OCI-LY7 (cell line): ENCODE results near the gene DENND1A. TPM values are rescaled to one million over a fixed set of nuclear protein-coding genes. Genes with fewer than 3 reads are reported as not detected.
A peak's percentile ranks its signal among the peaks of the same experiment; 100 is the strongest.

Experiments
- BruUV-seq: library from RNA; stranded (reverse); fragments of 400-500 nt; replicated peaks from 2 replicates; lab custom pipeline; 2021; lab: Mats Ljungman, UMichigan
- CTCF ChIA-PET: fragments of 300-600 bp; sonication (Branson Sonifier 250); formaldehyde crosslinking; loops from one replicate; lab custom pipeline; 2022; ENCODE audit warnings: antibody characterized with exemption; ENCODE audit not compliant: unreplicated experiment; lab: Charles Lee
- POLR2A ChIA-PET: fragments of 300-600 bp; sonication (Branson Sonifier 250); formaldehyde crosslinking; loops from one replicate; lab custom pipeline; 2022; ENCODE audit warnings: antibody characterized with exemption; lab: Charles Lee
- DNase-seq: peaks from one replicate; pipeline ENCODE4 v3.0.0-alpha.2; 2015; ENCODE audit warnings: low spot score
- H2AFZ ChIP-seq: fragments of 200-600 bp; sonication (generic), shearing (Covaris generic); 2 replicates; pipeline ENCODE4 v1.6.1; 2014; ENCODE audit warnings: mild to moderate bottlenecking, antibody characterized with exemption, low read length, moderate library complexity
- H3K27ac ChIP-seq: fragments of 200-600 bp; sonication (generic); 2 replicates; pipeline ENCODE4 v1.5.1; 2014; ENCODE audit warnings: mixed run types, low read depth, mild to moderate bottlenecking, moderate library complexity, low read length, inconsistent platforms; ENCODE audit not compliant: poor library complexity, severe bottlenecking
- H3K36me3 ChIP-seq: fragments of 200-600 bp; sonication (generic); 2 replicates; pipeline ENCODE4 v1.6.1; 2014; ENCODE audit warnings: mild to moderate bottlenecking, antibody characterized with exemption, low read length, moderate library complexity, mixed read lengths; ENCODE audit not compliant: insufficient read depth
- H3K4me1 ChIP-seq: fragments of 200-600 bp; sonication (generic); 2 replicates; pipeline ENCODE4 v1.5.1; 2014; ENCODE audit warnings: mild to moderate bottlenecking, low read length; ENCODE audit not compliant: insufficient read depth, poor library complexity, severe bottlenecking
- H3K4me2 ChIP-seq: fragments of 200-600 bp; sonication (generic); 2 replicates; pipeline ENCODE4 v1.6.1; 2014; ENCODE audit warnings: mild to moderate bottlenecking, low read length
- H3K4me3 ChIP-seq: fragments of 200-600 bp; sonication (generic); 2 replicates; pipeline ENCODE4 v1.5.1; 2014; ENCODE audit warnings: mild to moderate bottlenecking, low read depth, low read length; ENCODE audit not compliant: poor library complexity, severe bottlenecking
- H3K79me2 ChIP-seq: fragments of 200-600 bp; sonication (generic); 2 replicates; pipeline ENCODE4 v1.6.1; 2016; ENCODE audit warnings: low read depth, mild to moderate bottlenecking, low read length, moderate library complexity, mixed read lengths; ENCODE audit not compliant: insufficient read depth
- H3K9me2 ChIP-seq: fragments of 200-600 bp; sonication (generic); 2 replicates; pipeline ENCODE4 v1.6.1; 2016; ENCODE audit warnings: mild to moderate bottlenecking, low read length, mixed read lengths; ENCODE audit not compliant: insufficient read depth
- H3K9me3 ChIP-seq: fragments of 200-600 bp; sonication (generic); 2 replicates; pipeline ENCODE4 v1.6.1; 2014; ENCODE audit warnings: mild to moderate bottlenecking, mixed run types, low read length, mixed read lengths
- H4K20me1 ChIP-seq: fragments of 200-600 bp; sonication (generic); 2 replicates; pipeline ENCODE4 v1.6.1; 2014; ENCODE audit warnings: mild to moderate bottlenecking, antibody characterized with exemption, low read length, moderate library complexity, mixed read lengths; ENCODE audit not compliant: insufficient read depth
- EZH2phosphoT487 ChIP-seq: fragments of 200-600 bp; sonication (generic); IDR thresholded peaks from 2 replicates; pipeline ENCODE4 v1.6.1; 2018; ENCODE audit warnings: low read depth, borderline replicate concordance, mild to moderate bottlenecking, mixed run types, antibody characterized with exemption, low read length, moderate library complexity, mixed read lengths
- intact Hi-C: fragments of 100-400 bp; cut with micrococcal nuclease; formaldehyde crosslinking; loops from one replicate; pipeline ENCODE4 v1.10.0; 2022; ENCODE audit not compliant: unreplicated experiment
- total RNA-seq, 2 experiments: library from RNA; depleted of rRNA in 1 of 2; stranded (reverse); fragments of >200 nt in 1 of 2; shearing (Covaris generic) in 1 of 2; gene quantifications; 2 replicates each; pipeline ENCODE4 v1.2.3, GENCODE V29; 2014 to 2022
- TF ChIP-seq, protein P1 (sequence below): fragments of 200-600 bp; sonication (generic); conservative IDR thresholded peaks from 2 replicates; pipeline ENCODE4 v1.5.1; 2014; ENCODE audit warnings: mild to moderate bottlenecking, antibody characterized with exemption, low read length, moderate library complexity, mixed read lengths

DENND1A gene
- total RNA-seq, 2 experiments from 2014 or later, result 17.9 to 36.3 TPM

DNA sequence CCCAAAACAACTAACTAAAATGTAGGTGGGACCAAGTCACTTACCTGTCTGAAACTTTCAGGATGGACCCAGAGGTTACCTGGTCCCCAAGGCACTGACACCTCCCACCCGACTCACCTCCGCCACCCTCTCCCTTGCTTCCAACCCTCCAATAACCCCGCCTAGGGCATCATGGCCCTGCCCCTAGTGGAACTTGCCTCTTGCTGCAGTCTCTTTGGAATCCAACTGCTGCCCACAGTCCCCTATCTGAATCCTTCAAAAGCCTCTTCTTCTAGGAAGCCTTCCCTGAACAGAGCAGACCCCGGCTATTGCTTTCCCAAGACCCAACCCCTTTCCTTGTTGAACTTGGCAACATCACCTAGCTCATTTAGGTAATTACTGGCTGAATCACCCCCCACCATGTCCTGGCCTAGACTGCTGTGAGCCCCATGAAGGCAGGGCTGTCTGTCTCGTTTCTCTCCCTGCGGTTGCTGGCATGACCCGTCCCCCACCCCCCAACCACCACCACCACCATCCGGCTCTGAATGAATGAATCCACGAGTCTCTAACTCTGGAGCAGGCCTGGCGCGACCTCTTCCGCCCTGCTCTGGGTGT is 564.5 kb downstream of the DENND1A start:
- intact Hi-C loops, result no loop called here
- ChIA-PET POLR2A (no interaction called here), CTCF (no interaction called here)
- TF ChIP-seq, protein P1, sequence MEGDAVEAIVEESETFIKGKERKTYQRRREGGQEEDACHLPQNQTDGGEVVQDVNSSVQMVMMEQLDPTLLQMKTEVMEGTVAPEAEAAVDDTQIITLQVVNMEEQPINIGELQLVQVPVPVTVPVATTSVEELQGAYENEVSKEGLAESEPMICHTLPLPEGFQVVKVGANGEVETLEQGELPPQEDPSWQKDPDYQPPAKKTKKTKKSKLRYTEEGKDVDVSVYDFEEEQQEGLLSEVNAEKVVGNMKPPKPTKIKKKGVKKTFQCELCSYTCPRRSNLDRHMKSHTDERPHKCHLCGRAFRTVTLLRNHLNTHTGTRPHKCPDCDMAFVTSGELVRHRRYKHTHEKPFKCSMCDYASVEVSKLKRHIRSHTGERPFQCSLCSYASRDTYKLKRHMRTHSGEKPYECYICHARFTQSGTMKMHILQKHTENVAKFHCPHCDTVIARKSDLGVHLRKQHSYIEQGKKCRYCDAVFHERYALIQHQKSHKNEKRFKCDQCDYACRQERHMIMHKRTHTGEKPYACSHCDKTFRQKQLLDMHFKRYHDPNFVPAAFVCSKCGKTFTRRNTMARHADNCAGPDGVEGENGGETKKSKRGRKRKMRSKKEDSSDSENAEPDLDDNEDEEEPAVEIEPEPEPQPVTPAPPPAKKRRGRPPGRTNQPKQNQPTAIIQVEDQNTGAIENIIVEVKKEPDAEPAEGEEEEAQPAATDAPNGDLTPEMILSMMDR, result peak; percentile 54
- TF ChIP-seq EZH2phosphoT487, result no peak
- no peak overlapping the region for H3K27ac ChIP-seq
- H3K4me2 ChIP-seq, result no peak overlapping the region
- H2AFZ ChIP-seq, result no peak overlapping the region
- no peaks in the 10 kb centered on the region for H3K9me2 ChIP-seq
- no peaks in the 10 kb centered on the region for H3K9me3 ChIP-seq
- peaks cover 2% of the 10 kb centered on the region for H3K4me1 ChIP-seq
- no peaks in the 10 kb centered on the region for H3K36me3 ChIP-seq
- no peaks in the 10 kb centered on the region for H4K20me1 ChIP-seq
- no peaks in the 10 kb centered on the region for H3K79me2 ChIP-seq
- DNase-seq, result no peak
- H3K4me3 ChIP-seq, result no peak overlapping the region
- no TSS peak for BruUV-seq

DNA sequence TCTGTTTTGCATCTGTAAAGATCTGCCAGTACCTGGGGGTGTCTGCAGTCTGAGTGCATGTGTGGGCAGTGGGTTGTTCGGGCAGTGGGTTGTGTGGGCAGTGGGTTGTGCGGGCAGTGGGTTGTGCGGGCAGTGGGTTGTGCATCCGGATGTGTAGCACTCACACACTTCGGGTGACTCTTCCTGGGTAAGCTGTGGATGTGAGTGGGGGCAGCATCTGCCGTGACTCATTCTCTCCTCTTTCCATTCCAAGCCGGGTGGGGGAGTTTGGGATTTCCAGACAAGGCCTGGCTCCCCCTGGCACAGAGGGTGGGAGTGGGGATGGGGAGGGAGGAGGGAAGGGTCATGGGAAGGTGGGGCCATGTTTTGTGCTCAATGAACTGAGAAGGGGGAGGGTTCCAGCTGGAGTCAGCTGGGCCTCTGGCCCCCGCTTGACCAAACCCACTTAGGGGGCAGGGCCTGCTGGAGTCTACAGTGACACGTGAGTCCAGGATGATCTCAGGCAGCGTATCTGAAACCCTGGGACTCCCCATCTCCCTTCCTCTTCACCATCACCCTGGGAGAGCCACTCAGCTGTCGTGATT is 565.6 kb downstream of the DENND1A start:
- Histone ChIP-seq H3K27ac (no peak overlapping the region), H3K4me2 (no peak overlapping the region), H2AFZ (no peak overlapping the region), H3K4me3 (no peak overlapping the region), H3K9me2 (no peaks in the 10 kb centered on the region), H3K79me2 (no peaks in the 10 kb centered on the region), H3K4me1 (peaks cover 12% of the 10 kb centered on the region), H4K20me1 (no peaks in the 10 kb centered on the region), H3K36me3 (no peaks in the 10 kb centered on the region), H3K9me3 (no peaks in the 10 kb centered on the region)
- ChIA-PET CTCF (no interaction called here), POLR2A (no interaction called here)
- BruUV-seq, result no TSS peak
- TF ChIP-seq EZH2phosphoT487, result no peak
- TF ChIP-seq, protein P1, result no peak
- DNase-seq, result no peak
- intact Hi-C loops, result no loop called here

DNA sequence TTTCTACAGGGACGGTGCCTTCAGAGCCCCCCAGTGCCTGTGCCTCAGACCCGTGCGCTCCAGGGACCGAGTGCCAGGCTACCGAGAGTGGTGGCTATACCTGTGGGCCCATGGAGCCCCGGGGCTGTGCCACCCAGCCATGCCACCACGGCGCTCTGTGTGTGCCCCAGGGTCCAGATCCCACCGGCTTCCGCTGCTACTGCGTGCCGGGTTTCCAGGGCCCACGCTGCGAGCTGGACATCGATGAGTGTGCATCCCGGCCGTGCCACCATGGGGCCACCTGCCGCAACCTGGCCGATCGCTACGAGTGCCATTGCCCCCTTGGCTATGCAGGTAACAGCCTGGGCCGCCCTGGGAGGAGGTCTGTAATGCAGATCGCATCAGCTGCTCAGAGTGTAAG is 567.1 kb downstream of the DENND1A start:
- BruUV-seq, result no TSS peak
- Histone ChIP-seq H3K36me3 (no peaks in the 10 kb centered on the region), H3K4me2 (no peak overlapping the region), H4K20me1 (no peaks in the 10 kb centered on the region), H3K4me1 (peaks cover 21% of the 10 kb centered on the region), H3K4me3 (no peak overlapping the region), H3K27ac (no peak overlapping the region), H2AFZ (no peak overlapping the region), H3K9me2 (no peaks in the 10 kb centered on the region), H3K79me2 (no peaks in the 10 kb centered on the region), H3K9me3 (no peaks in the 10 kb centered on the region)
- TF ChIP-seq, protein P1, result no peak
- no peak for TF ChIP-seq EZH2phosphoT487
- ChIA-PET POLR2A (interaction anchor here (0.6 kb wide), 1 partner anchor 28 kb away, joined by 3 read pairs; no protein-coding TSS in a partner anchor), CTCF (no interaction called here)
- intact Hi-C loops, result no loop called here
- no peak for DNase-seq
